Endodermal cell (in vitro differentiated cells): ENCODE data around the gene SLC34A3. TPM values are rescaled to one million over a fixed set of nuclear protein-coding genes. Genes with fewer than 3 reads are reported as not detected.

ENCODE experiments used
- DNase-seq: peaks from one replicate; pipeline ENCODE4 v3.0.0-alpha.2; 2017
- H3K27ac ChIP-seq: 2 replicates; pipeline ENCODE4 v1.5.1; 2013; ENCODE audit warnings: mild to moderate bottlenecking, low read depth, low read length, moderate library complexity
- H3K27me3 ChIP-seq: 2 replicates; pipeline ENCODE4 v1.6.1; 2013; ENCODE audit warnings: mild to moderate bottlenecking, low read length, moderate library complexity; ENCODE audit not compliant: insufficient read depth, control insufficient read depth, poor library complexity, severe bottlenecking
- H3K36me3 ChIP-seq: 2 replicates; pipeline ENCODE4 v1.7.0; 2013; ENCODE audit warnings: mild to moderate bottlenecking, low read length, moderate library complexity; ENCODE audit not compliant: control insufficient read depth, insufficient read depth
- H3K4me1 ChIP-seq: one replicate; pipeline ENCODE4 v1.7.0; 2013; ENCODE audit warnings: low read length; ENCODE audit not compliant: control insufficient read depth, insufficient read depth
- H3K4me3 ChIP-seq: 2 replicates; pipeline ENCODE4 v1.5.1; 2013; ENCODE audit warnings: mild to moderate bottlenecking, low read length, moderate library complexity
- H3K9ac ChIP-seq: 2 replicates; pipeline ENCODE4 v1.6.1; 2013; ENCODE audit warnings: mild to moderate bottlenecking, low read length, moderate library complexity; ENCODE audit not compliant: poor library complexity, severe bottlenecking; ENCODE audit errors: extremely low read depth
- H3K9me3 ChIP-seq: 2 replicates; pipeline ENCODE4 v1.6.1; 2013; ENCODE audit warnings: mild to moderate bottlenecking, low read length, moderate library complexity; ENCODE audit not compliant: control insufficient read depth
- H3K27ac Mint-ChIP-seq: 2 replicates; pipeline ENCODE4 v1.8.0; 2020; ENCODE audit warnings: mixed read lengths
- H3K27me3 Mint-ChIP-seq: 2 replicates; pipeline ENCODE4 v1.8.0; 2021; ENCODE audit warnings: mild to moderate bottlenecking, mixed read lengths; ENCODE audit not compliant: insufficient read depth
- H3K36me3 Mint-ChIP-seq: 2 replicates; pipeline ENCODE4 v1.8.0; 2020; ENCODE audit warnings: low read depth, mixed read lengths
- H3K4me1 Mint-ChIP-seq: 2 replicates; pipeline ENCODE4 v1.8.0; 2020; ENCODE audit warnings: mixed read lengths
- H3K4me3 Mint-ChIP-seq: 2 replicates; pipeline ENCODE4 v1.8.0; 2020; ENCODE audit warnings: mild to moderate bottlenecking, moderate library complexity, mixed read lengths
- H3K9me3 Mint-ChIP-seq: 2 replicates; pipeline ENCODE4 v1.8.0; 2020; ENCODE audit warnings: mild to moderate bottlenecking, mixed read lengths
- WGBS, 2 experiments: methylation state at CpG; one replicate each; pipeline versions ENCODE4 v1.1.5 to v1.1.7; 2013; ENCODE audit warnings: missing lambda C conversion rate in 2 of 2, mixed read lengths in 1 of 2; ENCODE audit not compliant: insufficient coverage in 1 of 2, insufficient read length in 1 of 2; 5-methylcytosine and 5-hydroxymethylcytosine counted together
- total RNA-seq, 2 donors: library from RNA; stranded (reverse); fragmentation: NEBNext Ultra II Directional in 1 of 2; extraction: Animal tissue kit (Norgen Biotek cat#: 25700) in 1 of 2; gene quantifications; 2 replicates in 1 of 2; 3 replicates in 1 of 2; pipeline ENCODE4 v1.2.1, GENCODE V29; 2021
- TF ChIP-seq, protein P1 (sequence below): fragments of 200-600 bp; sonication (generic); conservative IDR thresholded peaks from 2 replicates; pipeline ENCODE4 v1.5.0; 2021; ENCODE audit warnings: antibody characterized with exemption, mild to moderate bottlenecking

The SLC34A3 gene
- total RNA-seq, 2 donors from 2014 or later: 0.15 TPM; not detected in 1

DNA sequence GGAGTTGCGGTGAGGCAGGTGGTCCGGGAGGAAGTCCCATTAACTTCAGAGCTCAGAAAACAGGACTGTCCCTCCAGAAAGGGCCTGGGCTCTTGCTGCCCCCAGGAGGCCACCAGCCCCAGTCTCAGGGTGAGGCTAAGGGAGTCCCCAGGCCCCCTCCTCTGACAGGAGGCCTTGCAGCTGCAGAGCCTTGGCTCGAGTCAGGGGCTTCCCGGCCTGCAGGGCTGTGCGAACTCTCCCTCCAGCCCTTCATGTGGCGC lies 17.1 kb downstream of the SLC34A3 start:
- 92 to 93% methylated on average over 2 to 6 of the region's 6 CpGs for WGBS, 2 experiments
- DNase-seq: no peak
- Mint-ChIP-seq H3K27me3 (peaks cover 4% of the 10 kb centered on the region), H3K36me3 (peaks cover 10% of the 10 kb centered on the region), H3K4me1 (peaks cover 38% of the 10 kb centered on the region), H3K9me3 (no peaks in the 10 kb centered on the region), H3K27ac (no peak overlapping the region), H3K4me3 (no peak overlapping the region)
- no peak overlapping the region for H3K27ac ChIP-seq
- peaks cover 16% of the 10 kb centered on the region for H3K4me1 ChIP-seq
- no peak overlapping the region for H3K4me3 ChIP-seq
- H3K36me3 ChIP-seq: peaks cover 12% of the 10 kb centered on the region
- H3K9me3 ChIP-seq: no peaks in the 10 kb centered on the region
- H3K27me3 ChIP-seq: no peaks in the 10 kb centered on the region
- TF ChIP-seq, protein P1, sequence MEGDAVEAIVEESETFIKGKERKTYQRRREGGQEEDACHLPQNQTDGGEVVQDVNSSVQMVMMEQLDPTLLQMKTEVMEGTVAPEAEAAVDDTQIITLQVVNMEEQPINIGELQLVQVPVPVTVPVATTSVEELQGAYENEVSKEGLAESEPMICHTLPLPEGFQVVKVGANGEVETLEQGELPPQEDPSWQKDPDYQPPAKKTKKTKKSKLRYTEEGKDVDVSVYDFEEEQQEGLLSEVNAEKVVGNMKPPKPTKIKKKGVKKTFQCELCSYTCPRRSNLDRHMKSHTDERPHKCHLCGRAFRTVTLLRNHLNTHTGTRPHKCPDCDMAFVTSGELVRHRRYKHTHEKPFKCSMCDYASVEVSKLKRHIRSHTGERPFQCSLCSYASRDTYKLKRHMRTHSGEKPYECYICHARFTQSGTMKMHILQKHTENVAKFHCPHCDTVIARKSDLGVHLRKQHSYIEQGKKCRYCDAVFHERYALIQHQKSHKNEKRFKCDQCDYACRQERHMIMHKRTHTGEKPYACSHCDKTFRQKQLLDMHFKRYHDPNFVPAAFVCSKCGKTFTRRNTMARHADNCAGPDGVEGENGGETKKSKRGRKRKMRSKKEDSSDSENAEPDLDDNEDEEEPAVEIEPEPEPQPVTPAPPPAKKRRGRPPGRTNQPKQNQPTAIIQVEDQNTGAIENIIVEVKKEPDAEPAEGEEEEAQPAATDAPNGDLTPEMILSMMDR: no peak
- H3K9ac ChIP-seq: no peak overlapping the region

GRCh38 chr9:137250329-137251193 lies 19.9 kb downstream of the SLC34A3 start:
- TF ChIP-seq, protein P1: no peak
- H3K27me3 Mint-ChIP-seq: peaks cover 4% of the 10 kb centered on the region
- Histone ChIP-seq H3K36me3 (no peaks in the 10 kb centered on the region), H3K4me1 (peaks cover 8% of the 10 kb centered on the region), H3K27ac (no peak overlapping the region), H3K9ac (no peak overlapping the region), H3K9me3 (no peaks in the 10 kb centered on the region), H3K27me3 (no peaks in the 10 kb centered on the region), H3K4me3 (no peak overlapping the region)
- H3K27ac Mint-ChIP-seq: no peak overlapping the region
- peaks cover 21% of the 10 kb centered on the region for H3K4me1 Mint-ChIP-seq
- DNase-seq: no peak
- H3K36me3 Mint-ChIP-seq: no peaks in the 10 kb centered on the region
- H3K9me3 Mint-ChIP-seq: no peaks in the 10 kb centered on the region
- 88 to 90% methylated on average over 11 to 17 of the region's 18 CpGs for WGBS, 2 experiments
- no peak overlapping the region for H3K4me3 Mint-ChIP-seq

- H3K27me3 ChIP-seq: no peaks in the 10 kb centered on the region
- 73 to 88% methylated on average over 3 to 4 of the region's 4 CpGs for WGBS, 2 experiments
- no peak within 1 kb of the TSS for H3K9ac ChIP-seq
- H3K36me3 ChIP-seq: no peaks in the 10 kb centered on the region
- H3K27ac ChIP-seq: no peak within 1 kb of the TSS
- Mint-ChIP-seq H3K27ac (no peak within 1 kb of the TSS), H3K4me1 (peaks cover 20% of the 10 kb centered on the region), H3K9me3 (no peaks in the 10 kb centered on the region), H3K4me3 (no peak within 1 kb of the TSS), H3K36me3 (no peaks in the 10 kb centered on the region), H3K27me3 (peaks cover 4% of the 10 kb centered on the region)
- TF ChIP-seq, protein P1: no peak
- H3K4me1 ChIP-seq: peaks cover 9% of the 10 kb centered on the region
- no peak for DNase-seq
- no peaks in the 10 kb centered on the region for H3K9me3 ChIP-seq
- no peak within 1 kb of the TSS for H3K4me3 ChIP-seq
Measured at GRCh38 chr9:137251194-137251461, 20.4 kb downstream of the SLC34A3 start, which contains the start of gene STPG3. STPG3 (plus strand) TSS chr9:137251286; CDS start chr9:137251287, 1 bp downstream.
